ENCODE results near the gene APOBEC3H.

- no peak for TF ChIP-seq CTCF (IDR thresholded peaks at IDR 0.05; ENCODE audit: low read depth, low read length)
- no peak for TF ChIP-seq POLR2A (IDR thresholded peaks at IDR 0.05; ENCODE audit: extremely low read depth, insufficient read length)
- no peak for TF ChIP-seq MAX (IDR thresholded peaks at IDR 0.05; ENCODE audit: low read depth, low read length)
- TF ChIP-seq MYC (IDR thresholded peaks at IDR 0.05; ENCODE audit: low read depth, low read length), result no peak
Observed at GRCh38 chr22:39070186-39070585, 26.9 kb upstream of the APOBEC3H start.
